Effector memory CD4-positive, alpha-beta T cell (primary cell): ENCODE results near the gene DYRK4.

Experiments
- DNase-seq, 3 donors: peaks; one replicate each; pipeline ENCODE4 v3.0.0-alpha.2; 2020
- H3K27ac ChIP-seq: 2 replicates; pipeline ENCODE4 v1.7.0; 2013; ENCODE audit warnings: mild to moderate bottlenecking, low read length, moderate library complexity; ENCODE audit not compliant: insufficient read depth, poor library complexity, severe bottlenecking
- H3K27me3 ChIP-seq: replicated peaks from 2 replicates; pipeline ENCODE4 v1.7.0; 2013; ENCODE audit warnings: mild to moderate bottlenecking, low read length; ENCODE audit not compliant: insufficient read depth, control insufficient read depth, poor library complexity, severe bottlenecking
- H3K36me3 ChIP-seq: 2 replicates; pipeline ENCODE4 v1.7.0; 2013; ENCODE audit warnings: mild to moderate bottlenecking, low read length, moderate library complexity; ENCODE audit not compliant: control insufficient read depth, insufficient read depth
- H3K4me1 ChIP-seq: 2 replicates; pipeline ENCODE4 v1.7.0; 2013; ENCODE audit warnings: low read length, mild to moderate bottlenecking; ENCODE audit not compliant: control insufficient read depth, insufficient read depth, poor library complexity, severe bottlenecking
- H3K4me3 ChIP-seq: 2 replicates; pipeline ENCODE4 v1.7.0; 2013; ENCODE audit warnings: low read length, low read depth, mild to moderate bottlenecking; ENCODE audit not compliant: insufficient read depth, poor library complexity, severe bottlenecking
- H3K9me3 ChIP-seq: 2 replicates; pipeline ENCODE4 v1.7.0; 2013; ENCODE audit warnings: mild to moderate bottlenecking, low read length, moderate library complexity; ENCODE audit not compliant: control insufficient read depth

Gene DYRK4

GRCh38 chr12:4609071-4609470, 47.1 kb downstream of the DYRK4 start:
- Histone ChIP-seq H3K36me3 (peaks cover 32% of the 10 kb centered on the region), H3K27me3 (no peaks in the 10 kb centered on the region)

GRCh38 chr12:4610481-4610880, 48.5 kb downstream of the DYRK4 start:
- DNase-seq: no peak
- no peaks in the 10 kb centered on the region for H3K9me3 ChIP-seq

More at GRCh38 chr12:4609071-4609470, 47.1 kb downstream of the DYRK4 start:
- Histone ChIP-seq H3K4me1 (no peaks in the 10 kb centered on the region), H3K9me3 (no peaks in the 10 kb centered on the region), H3K4me3 (no peak overlapping the region), H3K27ac (no peak overlapping the region)
- DNase-seq: no peak

GRCh38 chr12:4615667-4616066, 53.7 kb downstream of the DYRK4 start:
- peaks cover 38% of the 10 kb centered on the region for H3K36me3 ChIP-seq
- H3K4me1 ChIP-seq: no peaks in the 10 kb centered on the region
- no peak for DNase-seq
- no peak overlapping the region for H3K4me3 ChIP-seq
- no peak overlapping the region for H3K27ac ChIP-seq
- H3K9me3 ChIP-seq: no peaks in the 10 kb centered on the region
- H3K27me3 ChIP-seq: no peaks in the 10 kb centered on the region

More at GRCh38 chr12:4610481-4610880, 48.5 kb downstream of the DYRK4 start:
- no peaks in the 10 kb centered on the region for H3K27me3 ChIP-seq
- H3K4me1 ChIP-seq: no peaks in the 10 kb centered on the region
- H3K36me3 ChIP-seq: peaks cover 45% of the 10 kb centered on the region
- no peak overlapping the region for H3K27ac ChIP-seq
- no peak overlapping the region for H3K4me3 ChIP-seq

GRCh38 chr12:4621511-4621910, 59.5 kb downstream of the DYRK4 start:
- Histone ChIP-seq H3K36me3 (no peaks in the 10 kb centered on the region), H3K27me3 (no peaks in the 10 kb centered on the region), H3K4me3 (no peak overlapping the region), H3K9me3 (no peaks in the 10 kb centered on the region), H3K4me1 (no peaks in the 10 kb centered on the region), H3K27ac (no peak overlapping the region)
- no peak for DNase-seq

GRCh38 chr12:4626543-4626942, 64.5 kb downstream of the DYRK4 start:
- no peaks in the 10 kb centered on the region for H3K4me1 ChIP-seq
- no peak overlapping the region for H3K4me3 ChIP-seq
- H3K27me3 ChIP-seq: no peaks in the 10 kb centered on the region
- no peak overlapping the region for H3K27ac ChIP-seq
- DNase-seq: no peak
- no peaks in the 10 kb centered on the region for H3K36me3 ChIP-seq
- H3K9me3 ChIP-seq: no peaks in the 10 kb centered on the region

GRCh38 chr12:4628406-4628805, 66.4 kb downstream of the DYRK4 start:
- DNase-seq: no peak
- Histone ChIP-seq H3K9me3 (no peaks in the 10 kb centered on the region), H3K4me3 (no peak overlapping the region), H3K27me3 (no peaks in the 10 kb centered on the region), H3K27ac (no peak overlapping the region), H3K4me1 (no peaks in the 10 kb centered on the region), H3K36me3 (no peaks in the 10 kb centered on the region)

- H3K36me3 ChIP-seq: no peaks in the 10 kb centered on the region
- H3K4me1 ChIP-seq: no peaks in the 10 kb centered on the region
- DNase-seq: no peak
- H3K27ac ChIP-seq: no peak overlapping the region
- no peaks in the 10 kb centered on the region for H3K9me3 ChIP-seq
- H3K4me3 ChIP-seq: no peak overlapping the region
- H3K27me3 ChIP-seq: no peaks in the 10 kb centered on the region
Observed at GRCh38 chr12:4630262-4630661, 68.3 kb downstream of the DYRK4 start.

- DNase-seq: no peak
- H3K27me3 ChIP-seq: no peaks in the 10 kb centered on the region
- no peak overlapping the region for H3K4me3 ChIP-seq
- H3K9me3 ChIP-seq: no peaks in the 10 kb centered on the region
- H3K36me3 ChIP-seq: no peaks in the 10 kb centered on the region
- peaks cover 5% of the 10 kb centered on the region for H3K4me1 ChIP-seq
- no peak overlapping the region for H3K27ac ChIP-seq
Observed at GRCh38 chr12:4643747-4644146, 81.7 kb downstream of the DYRK4 start.

GRCh38 chr12:4645023-4645422, 83.0 kb downstream of the DYRK4 start:
- DNase-seq: no peak
- H3K36me3 ChIP-seq: no peaks in the 10 kb centered on the region
- H3K4me3 ChIP-seq: no peak overlapping the region
- H3K27me3 ChIP-seq: no peaks in the 10 kb centered on the region
- H3K4me1 ChIP-seq: peaks cover 11% of the 10 kb centered on the region
- no peak overlapping the region for H3K27ac ChIP-seq
- no peaks in the 10 kb centered on the region for H3K9me3 ChIP-seq

GRCh38 chr12:4648104-4648500, 86.1 kb downstream of the DYRK4 start:
- H3K4me1 ChIP-seq: peaks cover 15% of the 10 kb centered on the region
- no peak for DNase-seq

More at GRCh38 chr12:4648104-4648500, 86.1 kb downstream of the DYRK4 start:
- no peaks in the 10 kb centered on the region for H3K36me3 ChIP-seq
- no peaks in the 10 kb centered on the region for H3K27me3 ChIP-seq
- peak overlapping the region; percentile 87 for H3K4me3 ChIP-seq
- H3K27ac ChIP-seq: peak overlapping the region; percentile 73
- H3K9me3 ChIP-seq: no peaks in the 10 kb centered on the region
